ENCODE results near the gene HNRNPA3.
A peak's percentile ranks its signal among the peaks of the same experiment; 100 is the strongest.

HNRNPA3 gene

GRCh38 chr2:177212106-177212890, at the start of gene HNRNPA3:
Gene HNRNPA3, plus strand, starts transcription at chr2:177212794. Its CDS starts 6 bp downstream, at chr2:177212800.
- no peak for TF ChIP-seq CTCF (IDR thresholded peaks at IDR 0.05; ENCODE audit: control insufficient read depth, extremely low read depth, insufficient read depth)
- peak; percentile 94 for DNase-seq (ENCODE audit: low read depth)
- H3K4me3 ChIP-seq (ENCODE audit: low read depth, low read length): peak within 1 kb of the TSS; percentile 92

DNA sequence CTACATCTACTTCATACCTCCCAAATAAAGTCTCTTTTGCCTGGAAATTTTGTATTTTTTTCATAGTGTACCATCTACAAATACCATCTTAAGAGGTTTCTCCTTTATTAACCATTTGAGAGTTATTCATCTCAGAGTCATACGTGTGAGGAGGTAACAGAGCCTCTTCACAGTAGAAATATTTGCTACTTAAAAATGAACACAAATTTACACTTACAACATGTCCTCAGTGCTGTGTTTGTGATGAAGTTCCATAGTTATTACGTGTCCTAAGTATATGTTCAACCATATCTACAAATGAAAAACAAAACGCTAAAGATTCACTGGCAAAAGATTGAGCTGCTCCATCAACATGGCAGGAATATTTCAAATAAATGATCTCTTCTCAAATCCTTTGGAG, 48.5 kb upstream of the HNRNPA3 start:
- no peak for TF ChIP-seq CTCF (IDR thresholded peaks at IDR 0.05; ENCODE audit: control insufficient read depth, extremely low read depth, insufficient read depth)
- H3K4me3 ChIP-seq (ENCODE audit: low read depth, low read length): no peak overlapping the region
- DNase-seq (ENCODE audit: low read depth): no peak

GRCh38 chr2:177164584-177165052, 48.0 kb upstream of the HNRNPA3 start:
- peak; percentile 98 for TF ChIP-seq CTCF (IDR thresholded peaks at IDR 0.05; ENCODE audit: control insufficient read depth, extremely low read depth, insufficient read depth)
- DNase-seq (ENCODE audit: low read depth): no peak
- H3K4me3 ChIP-seq (ENCODE audit: low read depth, low read length): no peak overlapping the region

- no peak overlapping the region for H3K4me3 ChIP-seq (ENCODE audit: low read depth, low read length)
- DNase-seq (ENCODE audit: low read depth): no peak
- TF ChIP-seq CTCF (IDR thresholded peaks at IDR 0.05; ENCODE audit: control insufficient read depth, extremely low read depth, insufficient read depth): no peak
These were observed 47.5 kb upstream of the HNRNPA3 start for GRCh38 chr2:177165061-177165583.

- DNase-seq (ENCODE audit: low read depth): no peak
These were observed 46.6 kb upstream of the HNRNPA3 start for GRCh38 chr2:177165721-177166711.

More at GRCh38 chr2:177165721-177166711, 46.6 kb upstream of the HNRNPA3 start:
- TF ChIP-seq CTCF (IDR thresholded peaks at IDR 0.05; ENCODE audit: control insufficient read depth, extremely low read depth, insufficient read depth): no peak
- no peak overlapping the region for H3K4me3 ChIP-seq (ENCODE audit: low read depth, low read length)
